ENCODE data around the gene PPFIA2. TPM values are rescaled to one million over a fixed set of nuclear protein-coding genes. Genes with fewer than 3 reads are reported as not detected.

The PPFIA2 gene
- total RNA-seq, 6 experiments from 2014 or later = not detected

DNA sequence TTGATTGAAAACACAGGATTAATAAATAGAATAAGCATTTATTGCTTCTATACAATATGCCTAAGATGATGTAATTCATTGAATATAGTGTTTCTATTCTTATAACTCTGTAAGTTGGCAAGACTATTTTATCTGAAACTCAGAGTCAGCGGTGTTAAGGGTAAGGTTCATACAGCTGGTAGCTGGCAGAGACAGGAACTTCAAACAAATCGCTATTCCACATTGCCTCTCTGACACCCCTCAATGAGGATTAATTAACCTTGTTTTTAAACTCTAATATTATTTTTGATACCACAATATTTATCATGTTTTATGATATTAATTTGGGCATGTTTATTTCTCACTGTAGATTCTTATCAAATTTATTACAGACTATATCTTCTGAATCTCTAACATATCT, 357.9 kb downstream of the PPFIA2 start:
- Mint-ChIP-seq H3K27me3 (ENCODE audit: insufficient read depth) (no peaks in the 10 kb centered on the region), H3K27ac (no peak overlapping the region), H3K9me3 (peaks cover 36% of the 10 kb centered on the region), H3K4me3 (no peak overlapping the region), H3K36me3 (ENCODE audit: low read depth) (no peaks in the 10 kb centered on the region), H3K4me1 (ENCODE audit: low read depth) (no peaks in the 10 kb centered on the region)
- no peak for DNase-seq
- TF ChIP-seq, protein P1, sequence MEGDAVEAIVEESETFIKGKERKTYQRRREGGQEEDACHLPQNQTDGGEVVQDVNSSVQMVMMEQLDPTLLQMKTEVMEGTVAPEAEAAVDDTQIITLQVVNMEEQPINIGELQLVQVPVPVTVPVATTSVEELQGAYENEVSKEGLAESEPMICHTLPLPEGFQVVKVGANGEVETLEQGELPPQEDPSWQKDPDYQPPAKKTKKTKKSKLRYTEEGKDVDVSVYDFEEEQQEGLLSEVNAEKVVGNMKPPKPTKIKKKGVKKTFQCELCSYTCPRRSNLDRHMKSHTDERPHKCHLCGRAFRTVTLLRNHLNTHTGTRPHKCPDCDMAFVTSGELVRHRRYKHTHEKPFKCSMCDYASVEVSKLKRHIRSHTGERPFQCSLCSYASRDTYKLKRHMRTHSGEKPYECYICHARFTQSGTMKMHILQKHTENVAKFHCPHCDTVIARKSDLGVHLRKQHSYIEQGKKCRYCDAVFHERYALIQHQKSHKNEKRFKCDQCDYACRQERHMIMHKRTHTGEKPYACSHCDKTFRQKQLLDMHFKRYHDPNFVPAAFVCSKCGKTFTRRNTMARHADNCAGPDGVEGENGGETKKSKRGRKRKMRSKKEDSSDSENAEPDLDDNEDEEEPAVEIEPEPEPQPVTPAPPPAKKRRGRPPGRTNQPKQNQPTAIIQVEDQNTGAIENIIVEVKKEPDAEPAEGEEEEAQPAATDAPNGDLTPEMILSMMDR (IDR thresholded peaks at IDR 0.05) = no peak

DNA sequence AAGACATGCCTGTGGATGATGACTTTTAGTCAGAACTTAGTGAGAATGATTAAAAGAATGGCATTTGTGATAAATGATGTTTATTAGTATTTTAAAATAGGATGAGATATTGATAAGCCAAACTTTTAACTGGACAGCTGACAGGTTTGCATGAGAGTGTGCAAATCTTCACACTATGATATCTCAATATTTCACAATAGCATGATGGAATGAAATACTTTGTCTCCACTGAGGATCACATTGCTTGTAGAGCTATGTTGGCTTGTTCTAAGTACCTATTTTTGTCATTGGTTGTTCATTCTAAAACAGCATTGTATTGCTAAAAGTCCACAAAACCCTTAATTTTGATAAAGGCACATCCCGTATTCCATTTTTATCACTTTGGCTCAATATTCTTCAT, 359.1 kb downstream of the PPFIA2 start:
- H3K27me3 Mint-ChIP-seq (ENCODE audit: insufficient read depth) = no peaks in the 10 kb centered on the region
- H3K9me3 Mint-ChIP-seq = peaks cover 45% of the 10 kb centered on the region
- no peak for DNase-seq
- no peaks in the 10 kb centered on the region for H3K4me1 Mint-ChIP-seq (ENCODE audit: low read depth)
- H3K4me3 Mint-ChIP-seq = no peak overlapping the region
- TF ChIP-seq, protein P1 (IDR thresholded peaks at IDR 0.05) = no peak
- no peak overlapping the region for H3K27ac Mint-ChIP-seq
- no peaks in the 10 kb centered on the region for H3K36me3 Mint-ChIP-seq (ENCODE audit: low read depth)

DNA sequence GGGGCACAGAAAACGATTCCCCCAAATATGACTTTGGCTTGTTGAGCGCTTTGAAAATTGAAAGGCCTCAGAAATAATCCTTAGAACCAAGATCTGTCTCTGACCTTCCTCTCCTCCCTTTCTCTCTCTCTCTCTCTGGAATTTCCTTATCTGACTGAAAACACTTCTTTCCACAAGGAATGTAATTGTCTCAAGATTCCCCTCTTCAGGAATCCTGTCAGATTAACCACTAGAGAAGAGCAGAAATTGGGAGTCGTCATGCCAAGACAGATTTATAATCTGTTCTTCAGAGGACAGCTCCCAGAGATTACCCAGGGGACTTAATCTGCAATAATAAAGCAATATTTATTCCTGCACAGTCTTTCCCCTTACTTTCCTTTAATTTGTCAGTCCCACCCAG, 363.7 kb downstream of the PPFIA2 start:
- Mint-ChIP-seq H3K9me3 (peaks cover 38% of the 10 kb centered on the region), H3K27me3 (ENCODE audit: insufficient read depth) (no peaks in the 10 kb centered on the region), H3K27ac (no peak overlapping the region), H3K4me1 (ENCODE audit: low read depth) (no peaks in the 10 kb centered on the region), H3K36me3 (ENCODE audit: low read depth) (no peaks in the 10 kb centered on the region), H3K4me3 (no peak overlapping the region)
- DNase-seq = no peak
- TF ChIP-seq, protein P1 (IDR thresholded peaks at IDR 0.05) = no peak

DNA sequence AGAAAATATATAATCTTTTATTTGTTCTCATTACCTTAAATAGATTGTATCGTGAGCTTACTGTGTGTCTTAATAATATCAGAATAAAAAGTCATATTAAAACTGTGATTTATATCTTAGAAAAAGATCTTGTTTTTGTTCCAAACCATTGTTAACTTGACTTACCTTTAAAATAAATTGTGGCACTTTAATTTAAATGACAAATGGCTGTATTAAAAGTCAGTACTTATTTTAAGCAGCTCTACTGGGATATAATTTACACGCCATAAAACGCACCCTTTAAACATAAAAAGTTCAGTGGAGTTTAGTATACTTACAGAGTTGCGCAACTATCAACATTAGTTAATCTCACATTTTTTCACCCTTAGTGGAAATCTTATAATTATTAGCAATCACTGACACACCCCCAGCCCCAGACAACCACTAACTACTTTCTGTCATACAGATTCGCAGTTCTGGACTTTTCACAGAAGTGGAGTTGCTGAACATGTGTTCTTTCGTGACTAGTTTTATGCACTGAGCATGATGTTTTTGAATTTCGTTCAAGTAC, 369.5 kb downstream of the PPFIA2 start:
- Mint-ChIP-seq H3K27ac (no peak overlapping the region), H3K4me3 (no peak overlapping the region), H3K4me1 (ENCODE audit: low read depth) (no peaks in the 10 kb centered on the region), H3K27me3 (ENCODE audit: insufficient read depth) (no peaks in the 10 kb centered on the region), H3K9me3 (peaks cover 19% of the 10 kb centered on the region), H3K36me3 (ENCODE audit: low read depth) (no peaks in the 10 kb centered on the region)
- no peak for DNase-seq
- TF ChIP-seq, protein P1 (IDR thresholded peaks at IDR 0.05) = no peak

DNA sequence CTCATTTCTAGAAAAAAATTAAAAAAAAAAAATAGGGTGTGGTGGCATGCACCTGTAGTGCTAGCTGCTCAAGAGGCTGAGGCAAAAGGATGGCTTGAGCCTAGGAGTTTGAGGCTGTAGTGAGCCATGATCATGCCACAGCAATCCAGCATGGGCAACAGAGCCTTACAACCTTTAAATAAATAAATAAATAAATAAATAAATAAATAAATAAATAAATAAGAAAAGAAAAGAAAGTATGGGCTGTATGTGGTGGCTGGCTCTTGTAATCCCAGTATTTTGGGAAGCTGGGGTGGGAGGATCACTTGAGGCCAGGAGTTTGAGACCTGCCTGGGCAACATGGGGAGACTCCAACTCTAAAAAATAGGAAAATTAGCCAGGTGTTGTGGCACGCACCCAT, 373.0 kb downstream of the PPFIA2 start:
- Mint-ChIP-seq H3K27ac (no peak overlapping the region), H3K4me3 (no peak overlapping the region), H3K9me3 (peaks cover 10% of the 10 kb centered on the region), H3K27me3 (ENCODE audit: insufficient read depth) (no peaks in the 10 kb centered on the region), H3K4me1 (ENCODE audit: low read depth) (no peaks in the 10 kb centered on the region), H3K36me3 (ENCODE audit: low read depth) (no peaks in the 10 kb centered on the region)
- TF ChIP-seq, protein P1 (IDR thresholded peaks at IDR 0.05) = no peak
- no peak for DNase-seq

DNA sequence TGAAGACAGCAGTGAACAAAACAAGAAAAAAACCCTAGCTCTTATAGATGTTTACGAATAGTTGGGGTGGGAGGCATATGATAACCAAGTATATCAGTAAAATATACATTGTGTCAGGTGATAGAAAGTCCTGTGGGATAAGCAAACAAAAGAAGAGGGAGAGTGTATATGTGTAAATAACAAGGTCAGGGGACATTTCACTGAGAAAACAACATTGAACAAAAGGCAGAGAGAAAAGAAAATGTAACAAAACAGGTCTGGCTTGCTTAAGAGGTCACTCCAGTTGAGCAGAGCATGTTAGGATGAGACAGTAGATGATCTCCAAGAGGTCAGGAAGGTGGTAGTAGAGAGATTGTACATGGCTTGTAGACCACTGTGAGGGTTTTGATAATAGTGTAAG, 377.2 kb downstream of the PPFIA2 start:
- H3K27ac Mint-ChIP-seq = no peak overlapping the region
- TF ChIP-seq, protein P1 (IDR thresholded peaks at IDR 0.05) = no peak
- no peaks in the 10 kb centered on the region for H3K27me3 Mint-ChIP-seq (ENCODE audit: insufficient read depth)
- no peaks in the 10 kb centered on the region for H3K36me3 Mint-ChIP-seq (ENCODE audit: low read depth)
- no peak for DNase-seq
- no peak overlapping the region for H3K4me3 Mint-ChIP-seq
- H3K4me1 Mint-ChIP-seq (ENCODE audit: low read depth) = no peaks in the 10 kb centered on the region
- H3K9me3 Mint-ChIP-seq = no peaks in the 10 kb centered on the region; the same call in none of the 2 replicates
